Kidney (tissue), 14 donors: ENCODE results near the gene ZFP36. TPM values are rescaled to one million over a fixed set of nuclear protein-coding genes. Genes with fewer than 3 reads are reported as not detected.

Source experiments
- DNase-seq, 5 donors: peaks; one replicate each; pipeline ENCODE4 v3.0.0-alpha.2; 2013 to 2020
- FAIRE-seq: peaks from 2 replicates; lab custom pipeline; 2012; peaks lifted over from hg19 to GRCh38; lab: Jason Lieb, UNC
- H3K27ac ChIP-seq, 2 donors: one replicate each; pipeline ENCODE4 v1.7.0; 2013; ENCODE audit warnings: low read depth in 2 of 2, low read length in 2 of 2, inconsistent platforms in 1 of 2
- H3K27me3 ChIP-seq: one replicate; pipeline ENCODE4 v1.7.1; 2013; ENCODE audit warnings: low read length, inconsistent platforms; ENCODE audit not compliant: control insufficient read depth, insufficient read depth
- H3K36me3 ChIP-seq, 3 donors: one replicate each; pipeline versions ENCODE4 v1.7.0 to v1.7.1; 2013; ENCODE audit warnings: low read length in 3 of 3, control low read depth in 1 of 3, inconsistent platforms in 1 of 3; ENCODE audit not compliant: insufficient read depth in 3 of 3, control insufficient read depth in 2 of 3
- H3K4me1 ChIP-seq, 3 donors: one replicate each; pipeline versions ENCODE4 v1.7.0 to v1.7.1; 2013; ENCODE audit warnings: low read length in 3 of 3, inconsistent platforms in 1 of 3, low read depth in 1 of 3; ENCODE audit not compliant: control insufficient read depth in 2 of 3, insufficient read depth in 2 of 3
- H3K4me3 ChIP-seq, 3 donors: one replicate each; pipeline versions ENCODE4 v1.7.0 to v1.8.1; 2013; ENCODE audit warnings: low read length in 3 of 3, control low read depth in 1 of 3, inconsistent platforms in 1 of 3
- H3K9ac ChIP-seq, 3 donors: one replicate each; pipeline versions ENCODE4 v1.7.0 to v1.7.1; 2013; ENCODE audit warnings: low read length in 3 of 3, control low read depth in 1 of 3, inconsistent platforms in 1 of 3
- H3K9me3 ChIP-seq, 3 donors: one replicate each; pipeline versions ENCODE4 v1.7.0 to v1.7.1; 2013; ENCODE audit warnings: low read length in 3 of 3, control low read depth in 1 of 3, inconsistent platforms in 1 of 3; ENCODE audit not compliant: control insufficient read depth in 2 of 3, insufficient read depth in 1 of 3
- CTCF ChIP-seq: IDR thresholded peaks from 3 replicates; pipeline ENCODE4 v1.5.1; 2012; ENCODE audit warnings: mild to moderate bottlenecking, moderate library complexity, borderline replicate concordance; ENCODE audit not compliant: insufficient read depth; ENCODE audit errors: extremely low read depth
- intact Hi-C: fragments of 100-400 bp; cut with DNase I; formaldehyde crosslinking; loops from one replicate; pipeline ENCODE4 v1.11.1; 2022
- polyA plus RNA-seq: library from polyadenylated mRNA; stranded (reverse); fragments of 350-450 nt; fragmentation: Illumina TruSeq; extraction: RNeasy Lipid Tissue Mini Kit (QIAGEN cat#74804); gene quantifications from one replicate; pipeline ENCODE4 v1.2.3, GENCODE V29; 2014; ENCODE audit warnings: low read depth, low replicate concordance; ENCODE audit not compliant: insufficient read depth
- total RNA-seq: library from RNA; stranded (reverse); fragmentation: NEBNext Ultra II Directional; extraction: Animal tissue kit (Norgen Biotek cat#: 25700); gene quantifications from one replicate; pipeline ENCODE4 v1.2.1, GENCODE V29; 2021
- donor health status: control.
- donor health status: control.
- donor health status: control.
- donor health status: control.
- donor health status: control.
- donor health status: DM: yes; HTN: yes; CAD: no.
- donor health status: Normal renal cell carcinoma (clear cell type).

Gene ZFP36
- total and polyA plus RNA-seq, 2 donors from 2014 or later, result 87.9 to 132 TPM

- Histone ChIP-seq H3K9me3 (no peaks in the 10 kb centered on the region), H3K9ac (no peak overlapping the region), H3K27ac (no peak overlapping the region), H3K4me1 (peaks cover 0 to 9% (median 5%) of the 10 kb centered on the region in 3 donors), H3K36me3 (peaks cover 8 to 44% (median 34%) of the 10 kb centered on the region in 3 donors), H3K27me3 (no peaks in the 10 kb centered on the region), H3K4me3 (no peak overlapping the region)
- DNase-seq (peak in 1 of 5 donors; percentile 28), FAIRE-seq (no peak)
- intact Hi-C loops, result no loop called here
- no peak for TF ChIP-seq CTCF
These were observed 20.1 kb upstream of the ZFP36 start for GRCh38 chr19:39386557-39386956.

DNA sequence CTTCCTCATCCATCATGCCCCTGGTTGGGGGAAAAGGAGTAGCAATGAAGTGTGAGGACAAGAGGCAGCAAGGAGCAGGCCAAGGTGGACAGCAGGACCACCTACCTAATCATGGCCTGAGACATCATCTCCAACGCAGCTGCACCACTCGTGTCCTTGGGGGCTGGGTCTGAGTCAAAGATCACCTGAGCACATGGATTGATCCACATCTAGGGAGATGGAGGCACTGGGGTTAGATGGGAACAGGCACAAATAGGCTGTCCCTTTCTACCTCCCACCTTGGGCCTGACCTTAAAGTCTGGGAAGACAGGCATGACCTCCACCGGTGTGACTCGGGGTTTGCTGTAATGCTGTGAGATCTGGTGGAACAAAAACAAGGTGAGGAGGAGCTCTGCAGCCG lies 18.0 kb upstream of the ZFP36 start:
- FAIRE-seq (no peak), DNase-seq (peak in 1 of 5 donors; percentile 29)
- H3K4me1 ChIP-seq, result peaks cover 0 to 14% (median 8%) of the 10 kb centered on the region in 3 donors
- H3K9me3 ChIP-seq, result no peaks in the 10 kb centered on the region
- no peak overlapping the region for H3K4me3 ChIP-seq
- no peak overlapping the region for H3K27ac ChIP-seq
- no peak for TF ChIP-seq CTCF
- H3K27me3 ChIP-seq, result no peaks in the 10 kb centered on the region
- peaks cover 9 to 36% (median 29%) of the 10 kb centered on the region in 3 donors for H3K36me3 ChIP-seq
- intact Hi-C loops, result no loop called here
- H3K9ac ChIP-seq, result no peak overlapping the region

DNA sequence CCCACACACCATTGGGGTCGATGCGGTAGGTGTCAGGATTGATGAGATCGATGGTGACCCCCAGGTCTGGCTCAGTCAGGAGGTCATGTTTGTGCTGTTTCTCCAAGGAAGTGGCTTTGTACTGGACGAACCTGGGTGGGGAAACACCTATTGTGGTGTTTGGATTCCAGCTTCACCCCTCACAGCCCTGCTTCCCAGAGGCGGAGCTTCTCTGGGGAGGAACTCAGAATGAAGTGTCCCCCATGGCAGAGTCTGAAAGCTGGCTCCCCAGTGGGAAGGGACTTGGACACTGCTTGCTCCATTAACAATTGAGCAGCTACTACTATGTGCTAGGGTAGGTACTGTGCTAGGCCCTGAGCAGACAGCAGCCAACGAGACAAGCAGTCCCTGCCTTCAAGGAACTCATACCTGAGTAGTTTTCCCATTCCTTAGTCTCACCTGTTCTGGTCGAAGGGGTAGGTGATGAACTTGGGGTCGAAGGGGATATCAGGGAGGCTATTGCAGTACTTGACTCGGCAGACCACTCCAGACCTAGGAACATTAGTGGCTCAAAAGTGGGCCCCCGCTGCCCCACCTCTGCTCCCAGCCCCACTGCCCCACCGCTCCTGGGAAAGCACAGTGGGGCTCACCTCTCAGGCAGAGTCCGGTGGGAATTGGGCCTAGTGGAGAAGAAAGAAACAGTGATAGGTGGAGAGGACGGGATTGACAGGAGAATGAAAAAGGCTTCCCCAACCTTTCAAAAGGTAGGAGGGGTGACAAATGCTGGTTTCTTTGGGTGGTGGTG lies 16.8 kb upstream of the ZFP36 start:
- Histone ChIP-seq H3K27ac (peak overlapping the region in 1 of 2 donors; percentile 99), H3K9me3 (no peaks in the 10 kb centered on the region), H3K4me3 (peak overlapping the region; percentile 70 to 97 (median 94)), H3K36me3 (peaks cover 10 to 38% (median 33%) of the 10 kb centered on the region in 3 donors), H3K4me1 (peaks cover 0 to 14% (median 8%) of the 10 kb centered on the region in 3 donors), H3K27me3 (no peaks in the 10 kb centered on the region), H3K9ac (peak overlapping the region; percentile 87 to 95 (median 94))
- FAIRE-seq (no peak), DNase-seq (peak in 2 of 5 donors; percentile 10 to 59)
- intact Hi-C loops, result no loop called here
- no peak for TF ChIP-seq CTCF
